T-helper 2 cell (primary cell): Measurements from ENCODE around the gene NTSR2.

Experiments used
- DNase-seq, 5 experiments: peaks; one replicate each; pipeline versions ENCODE4 v3.0.0 to v3.0.0-alpha.2; 2012 to 2022
- total RNA-seq, 2 donors: gene quantifications; one replicate each; lab custom pipeline; 2026; lab: John Stamatoyannopoulos, UW

Gene NTSR2, protein sequence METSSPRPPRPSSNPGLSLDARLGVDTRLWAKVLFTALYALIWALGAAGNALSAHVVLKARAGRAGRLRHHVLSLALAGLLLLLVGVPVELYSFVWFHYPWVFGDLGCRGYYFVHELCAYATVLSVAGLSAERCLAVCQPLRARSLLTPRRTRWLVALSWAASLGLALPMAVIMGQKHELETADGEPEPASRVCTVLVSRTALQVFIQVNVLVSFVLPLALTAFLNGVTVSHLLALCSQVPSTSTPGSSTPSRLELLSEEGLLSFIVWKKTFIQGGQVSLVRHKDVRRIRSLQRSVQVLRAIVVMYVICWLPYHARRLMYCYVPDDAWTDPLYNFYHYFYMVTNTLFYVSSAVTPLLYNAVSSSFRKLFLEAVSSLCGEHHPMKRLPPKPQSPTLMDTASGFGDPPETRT
- total RNA-seq = 0 reads per million in 2 donors

DNA sequence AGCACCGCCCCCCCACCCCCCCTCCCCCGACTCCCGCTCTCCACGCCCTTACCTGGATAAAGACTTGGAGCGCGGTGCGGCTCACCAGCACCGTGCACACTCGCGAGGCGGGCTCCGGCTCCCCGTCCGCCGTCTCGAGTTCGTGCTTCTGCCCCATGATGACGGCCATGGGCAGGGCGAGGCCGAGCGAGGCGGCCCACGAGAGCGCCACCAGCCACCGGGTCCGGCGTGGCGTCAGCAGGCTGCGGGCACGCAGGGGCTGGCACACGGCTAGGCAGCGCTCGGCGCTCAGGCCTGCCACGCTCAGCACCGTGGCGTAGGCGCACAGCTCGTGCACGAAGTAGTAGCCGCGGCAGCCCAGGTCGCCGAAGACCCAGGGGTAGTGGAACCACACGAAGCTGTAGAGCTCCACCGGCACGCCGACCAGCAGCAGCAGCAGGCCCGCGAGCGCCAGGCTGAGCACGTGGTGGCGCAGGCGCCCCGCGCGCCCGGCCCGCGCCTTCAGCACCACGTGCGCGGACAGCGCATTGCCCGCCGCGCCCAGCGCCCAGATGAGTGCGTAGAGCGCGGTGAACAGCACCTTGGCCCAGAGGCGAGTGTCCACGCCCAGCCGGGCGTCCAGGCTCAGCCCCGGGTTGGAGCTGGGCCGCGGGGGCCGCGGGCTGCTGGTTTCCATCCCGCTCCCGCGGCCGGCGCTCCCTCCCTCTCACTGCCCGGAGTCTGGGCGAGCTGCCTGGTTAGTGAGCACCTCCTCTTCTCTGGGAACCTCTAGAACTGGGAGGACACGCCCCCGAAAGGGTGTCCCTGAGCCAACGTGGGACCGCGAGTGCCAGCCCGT is at the start of gene NTSR2:
Gene NTSR2 (minus strand): TSS at position 742 of the 838 bp plus-strand sequence. CDS start 66 bp downstream, at position 676.
- peak in 1 of 5 experiments; percentile 59 for DNase-seq

DNA sequence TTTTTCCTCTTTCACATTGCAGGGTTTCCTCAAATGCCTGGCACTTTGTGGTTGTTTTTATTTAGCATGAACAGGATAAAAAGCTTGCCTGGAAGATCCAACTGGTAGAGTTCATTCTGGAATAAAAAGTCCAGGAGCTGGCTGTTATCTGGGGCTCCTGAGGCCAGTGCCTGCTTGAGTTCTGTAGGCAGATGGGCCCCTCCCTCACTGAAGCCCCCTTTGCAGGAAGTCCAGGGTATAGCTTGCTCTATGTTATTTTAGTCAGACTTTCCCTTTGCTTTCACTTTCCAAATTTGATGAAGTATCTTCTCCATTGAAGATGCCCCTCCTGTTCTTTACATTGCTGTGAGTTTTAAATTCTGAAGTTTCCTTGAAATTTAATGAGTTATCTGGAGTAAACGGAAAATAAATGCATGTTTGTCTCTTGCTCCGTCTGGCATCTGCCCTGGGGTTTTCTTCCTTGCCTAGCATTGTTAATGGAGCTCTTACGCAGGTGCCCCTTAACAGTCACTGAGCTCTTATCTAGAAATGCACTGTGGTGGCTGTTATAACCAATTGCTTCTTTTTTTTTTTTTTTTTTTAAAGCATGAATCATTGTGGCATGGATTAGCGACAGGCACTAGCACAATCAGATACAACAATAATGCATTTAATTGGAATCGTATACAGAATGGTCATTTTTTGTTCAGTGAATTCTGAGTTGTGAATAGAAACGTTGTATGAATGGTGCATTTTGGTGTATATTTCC is 49.4 kb upstream of the NTSR2 start:
- peak in 1 of 5 experiments; percentile 9 for DNase-seq

DNA sequence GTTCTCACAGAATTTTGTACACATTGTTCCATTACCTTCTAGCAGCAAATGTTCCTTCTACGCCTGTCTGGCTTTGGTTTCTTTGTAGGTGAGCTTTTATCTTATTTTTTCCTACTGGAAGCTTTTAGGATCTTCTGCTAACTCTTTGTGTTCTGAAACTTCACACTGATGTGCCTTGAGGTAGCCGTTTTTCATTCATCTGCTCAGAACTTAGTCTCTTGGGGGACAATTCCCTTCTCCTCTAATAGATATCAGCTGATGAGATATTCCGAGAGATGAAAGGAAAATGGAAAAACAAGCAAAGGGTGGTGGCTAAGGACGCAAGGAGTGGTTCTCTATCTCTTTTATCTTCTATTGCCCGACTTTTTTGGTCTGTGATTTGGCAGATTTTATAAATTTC is 48.6 kb upstream of the NTSR2 start:
- no peak for DNase-seq

DNA sequence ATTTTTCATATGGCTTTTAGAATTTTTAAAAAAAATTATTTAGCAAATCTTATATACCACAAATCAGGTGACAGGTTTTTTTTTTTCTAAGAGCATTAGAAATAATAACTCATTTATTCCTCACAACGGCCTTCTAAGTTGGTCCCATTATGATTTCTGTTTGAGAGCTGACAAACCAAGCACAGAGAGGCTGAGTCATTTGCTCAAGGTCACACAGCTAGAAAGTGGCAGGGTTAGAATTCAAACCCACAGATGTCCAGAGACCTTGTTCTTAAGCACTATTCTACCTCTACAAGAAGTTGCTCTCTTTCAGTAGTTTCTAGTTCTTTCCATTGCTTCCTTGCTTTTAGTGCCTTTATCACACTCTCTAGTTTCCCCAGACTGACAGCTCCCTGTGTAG is 47.6 kb upstream of the NTSR2 start:
- DNase-seq = no peak

DNA sequence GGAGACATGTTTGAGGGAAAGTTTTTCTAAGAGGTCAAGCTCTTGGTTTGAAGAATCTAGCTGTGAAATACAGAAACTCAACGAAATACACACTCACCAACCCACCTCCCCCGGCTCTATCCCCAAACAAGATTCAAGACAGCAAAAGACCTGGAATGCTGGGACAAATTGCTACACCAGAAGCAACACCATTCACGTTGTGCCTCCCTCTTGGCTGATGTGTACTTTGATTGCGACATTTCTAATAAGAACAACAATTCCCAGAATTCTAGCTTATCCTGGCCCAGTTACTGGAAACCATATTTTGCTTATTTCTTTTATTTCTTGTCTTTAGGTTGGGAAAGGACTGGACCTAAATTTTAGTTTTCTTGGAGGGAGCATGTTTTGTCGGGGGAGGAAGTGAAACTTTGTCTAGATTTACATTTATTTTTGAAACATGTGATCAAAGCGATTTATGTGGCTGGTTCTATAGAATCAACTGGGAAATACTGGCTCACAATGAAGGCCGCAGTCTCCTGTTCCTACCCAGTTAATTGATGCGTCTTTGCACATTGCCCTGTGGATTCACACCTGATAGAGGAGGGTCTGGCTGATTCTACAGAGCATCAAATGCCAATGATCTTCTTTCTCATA is 46.8 kb upstream of the NTSR2 start:
- DNase-seq = no peak

DNA sequence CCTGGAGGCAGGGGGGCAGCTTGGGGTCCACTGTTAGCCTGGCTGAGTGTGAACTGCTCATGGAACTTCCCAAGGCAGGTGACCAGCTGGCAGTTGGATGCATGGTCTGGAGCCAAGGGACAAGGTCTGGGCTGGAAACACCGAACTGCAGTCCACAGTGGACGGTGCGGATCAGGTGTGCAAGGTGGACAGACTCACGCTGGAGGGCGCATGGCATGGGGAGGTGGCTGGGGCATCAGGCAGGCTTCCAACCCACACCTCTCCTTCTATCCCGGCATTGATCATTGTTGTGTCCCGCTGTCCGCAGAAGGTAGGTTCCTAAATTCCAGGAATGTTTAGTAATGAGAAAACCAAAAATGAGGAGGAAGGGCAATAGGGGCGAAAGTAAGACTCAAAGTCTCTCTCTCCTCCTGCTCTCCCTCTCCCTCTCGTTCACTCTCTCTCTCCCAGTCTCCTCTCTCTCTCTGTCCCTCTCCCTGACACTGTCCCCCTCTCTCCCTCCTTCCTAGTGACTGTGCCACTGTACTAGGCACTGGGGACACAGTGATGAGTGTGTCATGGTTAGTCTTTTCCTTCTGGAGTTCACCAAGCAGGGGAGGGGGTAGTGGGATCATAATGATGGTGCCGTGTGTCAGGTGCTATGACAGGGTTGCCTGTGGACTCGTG is 46.1 kb upstream of the NTSR2 start:
- no peak for DNase-seq

DNA sequence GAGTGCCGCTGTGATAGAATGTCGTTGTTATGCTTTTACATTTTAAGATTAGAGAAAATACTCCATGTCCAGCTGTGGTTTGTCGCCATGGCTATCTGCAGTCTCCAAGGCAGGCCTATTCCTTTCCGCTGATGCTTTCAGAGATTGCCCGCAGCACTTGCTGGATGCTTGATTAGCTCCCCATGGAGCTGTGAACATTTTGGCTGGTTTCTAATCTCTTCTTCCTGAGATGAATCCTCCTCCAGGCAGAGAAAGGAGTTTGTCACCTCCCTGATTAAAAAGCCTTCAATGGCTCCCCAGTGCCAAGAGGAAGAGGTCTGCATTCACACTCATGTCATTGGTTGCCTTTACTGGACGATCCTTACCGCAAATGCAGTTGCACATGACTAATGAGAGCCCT is 43.8 kb upstream of the NTSR2 start:
- no peak for DNase-seq

DNA sequence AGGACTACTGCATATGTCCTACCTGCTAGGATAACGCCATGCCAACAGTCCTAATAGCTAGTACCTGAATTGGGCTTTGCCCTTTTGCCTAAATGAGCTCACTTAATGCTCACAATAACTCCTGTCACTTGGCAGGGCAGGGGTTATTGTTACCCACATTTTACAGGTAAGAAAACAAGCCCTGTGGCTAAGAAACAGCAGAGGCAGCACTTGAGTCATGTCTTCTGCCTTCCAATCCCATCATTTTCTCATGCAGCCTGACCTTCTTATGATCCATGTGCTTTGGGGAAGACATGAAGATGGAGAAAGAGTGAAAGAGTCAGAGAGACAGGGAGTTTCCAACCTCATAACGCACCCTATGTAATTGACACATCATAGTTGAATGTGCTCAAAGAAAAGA is 42.9 kb upstream of the NTSR2 start:
- no peak for DNase-seq

DNA sequence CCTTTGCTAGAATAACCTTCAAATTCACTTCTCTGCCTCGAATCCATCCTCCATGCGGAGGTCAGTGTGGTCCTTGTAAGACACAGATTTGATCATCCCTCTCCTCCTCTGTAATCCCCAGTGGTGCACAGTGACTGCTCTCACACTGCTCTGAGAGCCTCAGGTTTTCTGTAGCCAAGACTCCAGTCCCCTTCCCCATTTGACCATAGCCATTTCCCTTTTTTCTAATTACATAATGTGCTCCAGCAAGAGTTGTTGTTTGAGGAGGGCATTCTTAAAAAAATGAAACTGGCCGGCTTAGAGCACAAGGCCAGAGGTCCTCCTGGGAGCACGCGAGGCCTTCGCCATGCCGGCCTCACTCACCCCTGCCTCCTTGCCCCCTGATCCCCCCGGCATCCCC is 41.8 kb upstream of the NTSR2 start:
- no peak for DNase-seq

DNA sequence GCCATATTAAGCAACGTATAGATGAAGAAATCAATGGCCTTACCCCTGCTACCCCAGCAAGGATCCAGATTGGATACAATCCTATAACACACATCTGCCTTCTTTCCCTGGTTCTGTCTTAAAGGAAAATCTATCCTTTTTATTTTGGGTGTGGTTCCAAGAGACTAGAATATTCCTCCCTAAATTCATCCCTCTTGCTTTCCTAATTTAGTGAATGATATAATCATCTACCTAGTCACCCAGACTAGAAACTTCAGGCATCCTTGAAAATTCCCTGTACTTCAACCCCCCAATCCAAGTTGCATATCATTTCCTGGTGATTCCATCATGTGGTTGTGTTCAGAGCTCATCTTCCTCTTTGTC is 41.3 kb upstream of the NTSR2 start:
- DNase-seq = no peak

DNA sequence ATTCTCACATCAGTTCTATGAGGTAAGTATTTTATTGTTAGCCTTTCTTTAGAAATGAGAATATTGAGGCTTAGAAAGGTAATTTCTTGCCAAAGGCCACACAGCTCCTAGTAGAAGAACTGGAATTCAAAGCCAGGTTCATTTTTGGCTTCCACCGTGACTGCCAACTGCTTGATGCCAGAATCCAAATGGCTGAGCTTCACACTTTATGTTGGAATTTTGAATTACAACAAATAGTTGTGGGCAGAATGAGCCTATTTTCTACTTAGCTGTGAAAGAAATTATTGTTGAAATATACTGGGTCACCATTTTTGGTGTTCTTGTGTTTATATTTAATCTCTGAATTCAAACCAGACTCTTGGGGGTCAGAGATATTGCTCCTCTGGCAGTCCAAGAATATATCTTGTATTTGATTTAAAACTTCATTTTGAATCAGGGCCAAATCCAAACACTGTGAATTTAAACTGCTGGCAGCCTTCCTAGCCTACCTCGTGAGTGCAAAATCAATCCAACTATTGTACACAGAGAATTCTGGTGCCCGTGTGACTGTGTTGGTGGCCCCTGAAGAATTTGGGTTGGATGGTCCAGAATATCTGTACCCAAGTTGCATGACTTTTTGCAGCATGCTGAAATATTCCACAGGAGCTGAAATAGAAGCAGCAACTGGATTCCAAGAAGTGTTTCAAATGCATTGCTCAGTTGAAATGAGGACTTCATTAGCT is 40.8 kb upstream of the NTSR2 start:
- DNase-seq = no peak

DNA sequence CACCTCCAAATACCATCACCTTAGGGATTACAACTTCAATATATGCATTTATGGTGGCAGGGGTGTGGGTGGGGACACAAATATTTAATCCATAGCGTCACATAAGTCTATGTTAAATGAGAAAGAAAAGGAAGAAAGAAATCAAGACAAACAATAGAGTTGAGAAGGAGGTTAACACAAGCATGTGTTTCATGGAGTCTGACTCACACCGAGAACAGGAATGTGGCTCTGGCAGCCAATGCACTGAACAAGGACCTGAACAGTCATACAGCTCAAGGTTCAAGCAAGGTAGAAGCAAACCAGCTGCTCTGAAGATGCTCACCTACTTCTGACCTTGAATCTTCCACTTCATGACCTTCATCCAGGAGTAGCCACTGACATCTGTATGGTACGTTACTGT is 40.2 kb upstream of the NTSR2 start:
- no peak for DNase-seq

DNA sequence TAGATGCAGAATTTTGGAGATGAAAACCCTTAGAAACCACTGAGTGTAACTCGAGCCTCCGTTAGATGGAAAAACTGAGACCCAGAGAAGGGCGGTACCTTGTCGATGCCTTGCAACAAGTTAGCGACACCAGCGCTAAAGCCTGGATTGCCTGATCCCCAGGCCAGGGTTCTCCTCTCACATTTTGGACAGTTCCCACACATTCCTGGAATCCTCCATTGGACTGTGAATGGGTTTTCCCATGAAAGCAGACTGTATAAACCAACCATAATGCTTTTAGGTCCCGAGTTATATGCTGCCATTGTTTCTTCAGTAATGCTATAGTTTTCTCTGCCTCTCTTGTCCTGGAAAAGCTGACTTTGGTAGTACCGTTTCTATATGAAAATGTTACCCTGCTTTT is 39.3 kb upstream of the NTSR2 start:
- DNase-seq = no peak

DNA sequence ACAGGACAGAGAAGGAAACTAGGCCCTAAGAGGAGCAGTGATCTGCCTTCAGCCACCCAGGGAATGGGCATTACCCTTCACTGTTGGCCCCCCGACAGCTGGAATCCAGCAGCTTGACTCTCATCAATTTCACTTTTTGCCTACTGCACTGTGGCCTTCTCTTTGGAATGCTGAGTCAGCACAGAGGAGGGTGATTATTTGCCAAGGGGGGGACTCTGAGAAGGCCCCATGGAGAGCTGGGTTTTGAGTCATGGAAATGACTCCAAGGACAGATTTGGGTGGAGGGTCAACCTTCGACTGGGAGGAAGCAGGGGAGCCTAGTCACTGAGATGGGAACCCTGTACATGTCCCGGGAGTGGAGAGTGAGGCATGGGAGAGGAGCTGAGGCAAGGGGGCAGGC is 38.1 kb upstream of the NTSR2 start:
- DNase-seq = no peak

DNA sequence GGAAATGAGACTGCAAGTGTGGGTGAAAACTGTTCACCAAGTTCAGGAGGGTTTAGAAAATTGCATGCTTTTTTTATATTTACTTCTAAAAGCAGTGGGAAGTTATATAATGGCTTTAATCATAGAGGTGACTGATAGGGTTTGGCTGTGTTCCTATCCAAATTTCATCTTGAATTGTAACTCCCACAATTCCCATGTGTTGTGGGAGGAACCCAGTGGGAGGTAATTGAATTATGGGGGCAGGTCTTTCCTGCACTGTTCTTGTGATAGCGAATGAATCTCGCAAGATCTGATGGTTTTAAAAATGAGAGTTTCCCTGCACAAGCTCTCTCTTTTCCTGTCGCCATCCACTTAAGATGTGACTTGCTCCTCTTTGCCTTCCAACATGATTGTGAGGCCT is 35.7 kb upstream of the NTSR2 start:
- no peak for DNase-seq

DNA sequence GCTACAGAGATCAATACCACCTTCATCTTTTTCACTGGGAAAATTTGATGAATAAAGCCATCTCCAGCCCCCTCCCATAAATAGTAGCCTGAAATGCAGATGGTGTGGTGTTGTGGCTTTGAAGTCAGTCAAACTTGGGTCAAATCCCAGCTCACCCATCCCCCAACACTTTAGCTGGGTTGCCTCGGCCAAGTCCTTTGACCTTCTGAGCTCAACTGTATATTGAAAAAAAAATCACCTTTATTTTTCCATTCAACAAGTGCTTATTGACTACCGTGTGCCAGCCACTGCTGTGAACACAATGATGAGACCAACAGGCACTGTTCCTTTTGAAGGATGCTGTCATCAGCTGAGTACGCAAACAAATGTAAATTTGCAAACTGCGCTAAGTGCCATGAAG is 35.1 kb upstream of the NTSR2 start:
- DNase-seq = no peak

DNA sequence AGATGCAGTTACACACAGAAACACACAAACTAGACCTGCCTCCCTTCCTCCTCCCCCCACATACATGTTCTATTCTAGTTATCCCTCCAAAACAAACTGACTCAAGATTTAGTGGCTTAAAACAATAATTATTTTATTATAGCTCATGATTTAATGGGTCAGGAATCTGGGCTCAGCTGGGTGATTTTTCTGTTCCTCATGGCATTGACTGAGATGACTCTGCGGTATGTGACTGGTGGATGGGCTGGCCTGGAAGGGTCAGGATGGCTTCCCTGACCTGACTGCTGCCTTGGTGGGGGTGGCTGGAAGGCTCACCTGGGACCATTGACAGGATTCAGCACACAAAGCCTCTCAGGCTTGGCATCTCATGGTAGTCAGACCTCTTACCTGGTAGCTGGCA is 33.7 kb upstream of the NTSR2 start:
- no peak for DNase-seq

DNA sequence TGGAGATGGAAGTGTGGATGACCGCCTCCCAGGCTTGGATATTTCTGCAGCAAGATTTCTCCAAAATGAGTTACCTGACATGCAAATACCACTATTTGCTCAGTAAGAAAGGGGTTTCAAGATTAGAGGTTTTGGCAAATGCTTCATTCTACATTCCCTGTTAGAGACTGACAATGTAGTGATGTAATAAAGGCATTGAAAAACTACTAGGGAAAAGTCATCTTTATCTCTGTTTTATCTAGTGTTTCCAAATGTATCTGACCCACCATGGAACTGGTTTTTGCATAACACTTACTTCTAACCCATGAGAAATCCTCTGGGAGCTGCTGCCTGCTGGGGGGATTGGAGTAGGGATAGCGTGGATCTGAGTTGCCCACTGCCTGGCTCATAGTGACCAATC is 33.0 kb upstream of the NTSR2 start:
- no peak for DNase-seq

DNA sequence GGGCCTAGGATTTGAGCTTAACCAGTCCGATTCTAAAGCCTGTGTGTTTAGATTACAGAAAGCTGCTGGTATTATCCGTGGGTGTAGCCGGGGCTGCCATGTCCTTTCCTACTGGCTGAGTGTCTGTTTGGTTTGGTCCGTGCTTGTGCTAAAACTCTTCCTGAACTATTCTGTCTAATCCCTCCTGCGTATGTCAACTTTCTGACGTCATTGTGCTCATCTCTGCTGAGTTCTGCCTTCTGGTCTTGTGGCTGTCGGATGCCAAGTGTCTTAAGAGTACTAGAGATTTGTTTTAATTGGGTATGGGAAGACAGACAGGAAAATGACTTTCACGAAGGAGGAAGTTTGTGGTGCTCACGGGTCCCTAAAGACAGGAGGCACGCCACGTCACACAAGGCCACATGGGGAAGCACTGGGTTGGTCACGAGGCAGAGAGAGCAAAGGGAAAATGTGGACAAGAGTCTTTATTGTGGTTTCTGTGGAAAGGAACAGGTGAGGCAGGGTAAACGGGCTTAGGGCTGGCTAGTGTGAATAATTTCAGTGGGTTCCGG is 31.8 kb upstream of the NTSR2 start:
- DNase-seq = no peak

DNA sequence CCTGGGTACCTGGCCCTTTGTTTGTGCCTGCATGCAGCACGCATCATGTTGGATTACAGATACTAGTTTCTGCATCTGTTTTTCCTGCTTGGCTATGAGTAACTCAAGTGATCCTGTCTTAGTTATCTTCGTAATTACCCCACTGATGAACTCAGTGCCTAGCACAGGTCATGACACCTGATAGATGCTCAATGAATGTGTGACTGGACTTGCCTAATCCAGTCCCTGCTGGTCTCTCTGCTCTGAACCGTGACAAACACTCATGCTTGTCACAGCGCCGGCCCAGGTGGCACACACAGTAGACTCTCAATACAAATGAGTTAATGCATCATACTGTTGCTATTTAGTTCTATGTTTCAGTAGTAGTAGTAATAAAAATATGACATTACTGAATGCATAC is 31.2 kb upstream of the NTSR2 start:
- DNase-seq = no peak
